GM19324 (cell line): ENCODE measurements around the gene SIGLEC1.

Experiments
- ATAC-seq: cut with Tn5 transposase; IDR thresholded peaks from one replicate; pipeline ENCODE4 v1.9.1; 2021; ENCODE audit warnings: mild to moderate bottlenecking, moderate library complexity; ENCODE audit not compliant: unreplicated experiment, low FRiP score

SIGLEC1 gene

DNA sequence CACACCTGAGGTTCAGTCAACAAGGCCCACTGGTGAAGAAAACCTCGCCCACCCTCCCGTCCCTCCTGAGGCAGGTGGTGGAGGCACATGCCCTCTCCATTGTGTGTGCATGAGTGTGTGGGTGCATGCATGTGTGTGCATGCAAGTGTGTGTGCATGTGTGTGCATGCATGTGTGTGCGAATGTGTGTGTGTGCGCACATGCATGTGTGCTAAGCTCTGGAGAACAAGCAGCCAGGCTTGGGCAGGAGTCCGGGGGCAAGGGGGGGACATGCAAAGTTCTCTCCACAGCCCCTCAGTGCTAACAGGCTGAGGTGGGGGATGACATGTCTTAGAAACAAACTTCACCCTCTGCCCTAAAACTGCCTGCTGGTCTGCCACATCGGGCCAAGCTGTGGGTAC lies 17.0 kb upstream of the SIGLEC1 start:
- no peak for ATAC-seq

DNA sequence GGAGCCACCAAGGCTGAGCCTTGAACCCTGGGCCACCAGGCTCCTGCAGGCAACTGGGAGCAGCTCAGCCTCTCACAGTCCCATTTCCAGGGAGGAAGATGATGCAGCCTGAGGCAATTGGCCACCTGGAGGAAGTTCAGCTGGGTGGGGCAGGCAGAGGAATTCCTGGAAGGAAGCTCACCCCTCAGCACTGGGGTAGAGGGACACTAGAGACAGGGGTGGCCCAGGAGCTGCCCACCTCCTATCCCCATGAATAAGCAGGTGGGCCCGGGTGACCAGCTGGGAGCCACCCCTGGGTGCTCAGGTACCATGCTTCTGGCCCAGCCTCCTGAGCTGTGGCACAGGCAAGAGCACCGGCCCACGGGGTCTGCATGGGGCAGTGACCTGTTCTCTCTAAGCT lies 16.5 kb upstream of the SIGLEC1 start:
- ATAC-seq: no peak

GRCh38 chr20:3728354-3728753 lies 16.0 kb upstream of the SIGLEC1 start:
- no peak for ATAC-seq

- no peak for ATAC-seq
Observed at GRCh38 chr20:3727401-3728021, 15.1 kb upstream of the SIGLEC1 start.

- no peak for ATAC-seq
Observed at GRCh38 chr20:3724356-3724755, 12.0 kb upstream of the SIGLEC1 start.

DNA sequence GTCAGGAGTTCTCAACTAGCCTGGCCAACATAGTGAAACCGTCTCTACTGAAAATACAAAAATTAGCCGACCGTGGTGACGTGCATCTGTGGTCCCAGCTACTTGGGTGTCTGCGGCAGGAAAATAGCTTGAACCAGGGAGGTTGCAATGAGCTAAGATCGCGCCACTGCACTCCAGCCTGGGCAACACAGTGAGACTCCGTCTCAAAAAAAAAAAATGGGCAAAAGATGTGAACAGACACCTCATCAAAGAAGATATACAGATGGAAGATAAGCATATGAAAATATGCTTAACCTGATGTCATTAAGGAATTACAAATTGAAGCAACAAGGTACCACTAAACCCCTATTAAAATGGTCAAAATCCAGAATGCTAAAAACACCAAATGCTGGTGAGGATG lies 10.9 kb upstream of the SIGLEC1 start:
- ATAC-seq: no peak

GRCh38 chr20:3721912-3722311 lies 9.5 kb upstream of the SIGLEC1 start:
- ATAC-seq: no peak

DNA sequence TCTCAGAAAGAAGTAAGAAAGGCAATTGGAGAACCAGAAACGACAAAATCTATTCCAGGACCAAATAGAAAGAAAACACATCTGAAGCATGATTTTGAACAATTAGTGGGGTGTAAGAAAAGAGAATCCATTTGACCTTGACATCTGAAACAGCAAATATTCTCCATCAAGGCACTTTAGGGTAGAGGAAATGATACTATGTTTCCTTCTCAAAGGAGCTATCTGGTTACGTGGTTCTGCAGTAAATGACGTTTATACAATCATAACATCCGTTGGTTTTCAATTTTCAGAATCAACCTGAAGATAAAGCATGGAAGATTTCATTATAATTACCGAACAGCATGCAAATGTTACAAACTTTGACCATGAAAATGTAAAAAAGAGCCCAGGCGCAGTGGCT lies 8.2 kb upstream of the SIGLEC1 start:
- no peak for ATAC-seq

GRCh38 chr20:3720068-3720467 lies 7.7 kb upstream of the SIGLEC1 start:
- ATAC-seq: no peak

GRCh38 chr20:3719046-3719445 lies 6.6 kb upstream of the SIGLEC1 start:
- no peak for ATAC-seq

GRCh38 chr20:3716195-3716834 lies 3.9 kb upstream of the SIGLEC1 start:
- ATAC-seq: no peak

- no peak for ATAC-seq
Observed at GRCh38 chr20:3714092-3714491, 1.7 kb upstream of the SIGLEC1 start.

DNA sequence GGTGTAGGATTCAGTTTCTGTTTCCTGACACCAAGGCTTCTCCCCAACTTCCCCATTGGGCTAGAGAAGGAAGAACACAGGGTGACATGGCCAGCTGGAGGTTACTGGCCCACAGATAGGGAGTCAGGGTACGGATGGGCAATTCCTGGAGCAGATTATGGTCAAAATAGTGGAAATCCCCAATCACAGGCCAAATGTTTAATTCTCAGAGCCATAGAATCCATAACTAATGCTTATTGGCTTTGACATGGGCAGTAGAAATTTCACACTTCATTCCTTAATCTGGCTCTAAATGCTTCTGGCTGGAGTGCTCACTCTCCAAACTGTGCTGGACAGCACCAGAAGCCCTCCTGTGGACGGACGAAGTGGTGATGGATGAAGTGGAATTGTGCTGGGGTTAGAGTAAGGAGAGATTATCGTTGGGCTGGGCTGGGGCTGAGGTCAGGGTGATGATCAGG lies 887 bp downstream of the SIGLEC1 start:
- no peak for ATAC-seq

DNA sequence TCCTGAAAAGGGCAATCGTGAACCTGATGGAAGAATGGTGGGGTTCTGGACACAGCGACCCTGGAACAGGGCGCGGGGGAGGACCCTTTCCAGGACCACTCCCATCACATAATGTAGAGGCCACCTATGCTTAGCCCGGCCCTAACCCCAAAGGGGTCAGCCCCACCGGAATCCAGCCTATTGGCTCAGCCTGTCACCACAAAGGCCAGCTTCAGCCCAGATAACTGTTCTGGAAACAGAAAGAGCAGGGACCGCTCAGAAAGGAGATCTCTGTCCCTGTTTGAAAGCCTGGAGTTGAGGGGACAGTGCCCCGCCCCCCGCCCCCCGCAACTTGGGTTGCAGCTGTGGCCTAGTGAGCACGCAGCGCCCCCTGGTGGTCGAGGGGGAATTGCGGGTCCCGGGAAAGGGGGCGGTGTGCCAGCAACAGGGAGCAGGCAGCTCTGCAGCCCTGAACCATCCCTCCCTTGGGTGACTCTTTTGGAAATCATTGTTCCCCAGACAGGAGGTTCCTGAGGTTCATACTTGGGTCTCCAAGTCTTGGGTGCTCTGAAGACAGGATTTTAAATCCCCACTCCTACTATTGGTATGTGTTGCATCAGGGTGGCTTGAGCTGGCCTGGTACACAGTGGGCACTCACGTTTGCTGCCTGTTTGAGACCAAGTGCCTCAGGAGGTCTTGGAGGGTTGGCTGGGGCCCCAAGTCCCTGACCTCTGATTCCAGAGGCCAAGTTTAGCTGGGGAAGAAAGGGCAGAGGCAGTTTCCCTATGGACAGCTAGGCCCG lies 1.5 kb downstream of the SIGLEC1 start:
- ATAC-seq: no peak

- no peak for ATAC-seq
Observed at GRCh38 chr20:3710011-3710466, 2.4 kb downstream of the SIGLEC1 start.

GRCh38 chr20:3707508-3707899 lies 4.9 kb downstream of the SIGLEC1 start:
- no peak for ATAC-seq

GRCh38 chr20:3706774-3707507 lies 5.5 kb downstream of the SIGLEC1 start:
- ATAC-seq: no peak

DNA sequence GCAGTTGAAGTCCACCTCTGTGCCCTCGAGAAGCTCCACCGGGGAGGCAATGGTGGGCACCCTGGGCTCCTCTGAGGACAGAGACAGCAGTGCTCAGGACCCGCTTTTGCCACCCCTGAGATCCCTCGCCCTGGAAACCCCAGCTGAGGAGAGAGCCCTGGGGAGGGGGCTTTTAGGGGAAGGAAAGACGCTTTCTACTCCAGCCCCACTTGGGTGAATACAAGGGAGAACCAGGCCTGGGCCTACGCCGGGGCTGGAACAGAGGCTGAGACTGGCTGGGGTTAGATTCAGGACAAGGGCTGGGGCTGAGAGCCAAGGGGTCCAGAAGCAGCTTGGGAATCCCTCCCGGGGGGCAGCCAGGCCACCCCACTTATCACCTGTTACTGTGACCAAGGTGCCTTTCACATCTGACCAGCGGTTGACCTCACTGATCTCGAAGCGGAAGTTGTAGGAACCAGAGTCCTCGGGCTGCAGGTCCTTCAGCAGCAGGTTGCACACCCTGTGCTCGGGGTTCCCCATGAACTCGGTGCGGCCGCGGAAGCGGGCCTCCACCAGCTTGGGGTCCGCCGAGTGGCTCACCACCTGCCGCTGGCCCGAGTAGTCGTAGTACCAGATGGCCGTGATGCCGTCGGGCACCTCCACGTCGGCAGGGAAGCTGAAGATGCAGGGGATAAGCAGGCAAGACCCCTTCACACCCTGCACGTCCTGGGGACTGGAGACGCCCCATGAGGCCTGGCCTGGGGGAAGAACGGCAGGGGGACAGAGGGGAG lies 6.2 kb downstream of the SIGLEC1 start:
- no peak for ATAC-seq

GRCh38 chr20:3705491-3705969 lies 6.9 kb downstream of the SIGLEC1 start:
- ATAC-seq: no peak

DNA sequence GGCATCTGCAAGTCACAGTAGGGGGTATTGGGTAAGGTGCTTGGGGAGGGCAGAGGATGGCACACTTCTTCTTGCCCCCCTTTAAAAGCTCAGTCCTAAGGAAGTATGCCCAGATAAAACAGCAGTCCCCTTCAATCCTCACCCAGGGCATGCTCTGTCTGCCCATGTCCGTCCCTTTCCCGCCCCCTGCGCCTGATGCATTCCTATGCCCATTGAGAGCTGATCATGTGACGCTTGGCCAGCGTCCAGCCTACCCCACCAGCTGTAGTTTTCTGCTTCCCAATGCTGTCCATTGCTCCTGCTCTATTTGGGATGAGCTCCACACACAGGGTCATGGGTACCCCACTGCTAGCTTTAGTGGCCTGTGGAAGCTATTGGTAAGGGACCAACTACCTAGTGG lies 8.3 kb downstream of the SIGLEC1 start:
- ATAC-seq: no peak
